AG08396 (cell line): Measurements from ENCODE around the gene PARD3B.

ENCODE experiments used
- DNase-seq: peaks from one replicate; pipeline ENCODE4 v3.0.0; 2012; ENCODE audit warnings: low spot score, mixed read lengths

Gene PARD3B

GRCh38 chr2:205276116-205276777, 731.0 kb downstream of the PARD3B start:
- DNase-seq, result no peak

GRCh38 chr2:205280596-205281236, 735.4 kb downstream of the PARD3B start:
- no peak for DNase-seq

GRCh38 chr2:205283736-205284270, 738.5 kb downstream of the PARD3B start:
- no peak for DNase-seq

GRCh38 chr2:205284334-205284733, 739.1 kb downstream of the PARD3B start:
- DNase-seq, result no peak

DNA sequence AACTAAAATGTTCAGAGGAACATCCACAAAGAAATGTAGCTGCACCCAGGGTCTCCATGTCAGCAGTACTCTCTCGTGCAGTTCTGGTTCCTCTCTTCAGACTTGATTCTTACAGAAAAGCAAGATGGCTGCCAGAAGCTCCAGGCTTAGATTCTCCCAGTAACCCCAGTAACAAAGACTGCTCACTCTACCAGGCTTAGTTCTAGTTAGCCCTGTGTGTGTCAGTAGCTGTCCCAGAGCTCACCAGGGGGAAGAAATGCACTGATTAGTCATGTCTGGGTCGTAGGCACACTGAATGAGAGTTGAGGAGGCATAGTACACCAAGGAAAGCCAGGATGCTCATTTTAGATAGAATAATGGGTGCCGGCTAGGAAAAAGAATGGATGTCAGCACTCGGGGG, 742.0 kb downstream of the PARD3B start:
- DNase-seq, result no peak

DNA sequence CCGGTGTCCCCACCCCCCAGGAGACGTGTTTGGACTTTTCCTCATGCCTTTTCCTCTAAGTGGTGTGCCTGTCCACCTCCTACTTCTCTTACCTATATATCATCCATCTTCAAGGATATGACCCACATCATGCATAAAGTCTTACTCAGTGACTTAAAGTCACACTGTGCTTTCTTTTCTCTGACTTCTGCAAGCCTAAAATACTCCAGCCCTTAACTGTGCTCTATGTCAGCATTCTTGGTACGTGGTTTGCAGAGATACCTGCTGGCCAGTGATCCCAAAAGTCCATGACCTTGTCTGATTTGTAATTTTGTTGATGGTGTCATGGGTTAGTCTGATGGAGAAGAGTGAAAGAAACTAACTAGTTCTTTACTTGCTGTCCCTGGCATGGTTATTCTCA, 743.4 kb downstream of the PARD3B start:
- no peak for DNase-seq

DNA sequence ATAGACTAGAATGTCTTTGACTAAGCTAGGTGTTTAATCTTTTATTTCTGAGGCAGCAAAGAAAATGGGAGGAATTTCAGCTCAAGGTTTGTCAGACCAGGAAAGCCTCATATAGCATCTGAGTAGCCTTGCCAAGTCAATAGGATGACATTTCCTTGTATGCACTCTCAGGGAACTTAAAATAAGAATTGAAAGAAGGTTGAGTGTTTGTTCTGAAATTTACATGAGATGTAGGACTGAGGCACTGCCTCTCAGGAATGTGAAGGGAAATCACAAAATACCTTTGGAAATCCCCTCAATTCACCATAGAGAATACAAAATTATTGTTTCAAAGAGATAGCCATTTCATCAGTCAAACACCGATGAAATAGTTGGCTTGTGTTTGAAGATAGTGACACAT, 745.0 kb downstream of the PARD3B start:
- DNase-seq, result no peak

DNA sequence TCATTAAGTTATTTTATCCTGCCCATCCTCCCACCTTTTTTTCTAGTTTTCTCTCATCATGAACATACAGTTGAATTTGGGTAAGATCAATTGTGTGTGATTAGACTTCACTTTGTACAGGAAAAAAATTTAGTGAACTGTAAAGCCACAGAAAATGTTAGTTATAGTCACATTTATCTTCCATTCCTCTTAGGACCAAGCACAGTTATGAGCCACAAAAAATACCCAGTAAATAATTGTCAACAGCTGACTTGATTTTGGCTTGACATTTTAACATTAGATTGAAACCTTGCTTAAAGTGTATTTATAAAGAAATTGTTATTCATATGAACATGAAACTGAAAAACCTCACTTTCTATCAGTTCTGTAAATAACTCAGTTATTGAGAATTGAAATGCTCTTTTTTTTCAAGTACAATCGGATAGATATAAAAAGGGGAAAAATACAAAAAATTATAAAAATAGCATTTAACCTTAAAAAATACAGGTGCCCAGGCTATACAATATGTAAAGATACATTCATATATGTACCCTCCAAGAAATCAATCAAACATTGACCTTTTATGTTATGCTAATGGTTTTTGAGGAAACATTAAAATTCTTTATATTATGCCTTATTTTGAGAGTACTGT, 747.5 kb downstream of the PARD3B start:
- DNase-seq, result no peak

- DNase-seq, result no peak
Observed at GRCh38 chr2:205293559-205293958, 748.3 kb downstream of the PARD3B start.

GRCh38 chr2:205296959-205297358, 751.7 kb downstream of the PARD3B start:
- DNase-seq, result no peak

DNA sequence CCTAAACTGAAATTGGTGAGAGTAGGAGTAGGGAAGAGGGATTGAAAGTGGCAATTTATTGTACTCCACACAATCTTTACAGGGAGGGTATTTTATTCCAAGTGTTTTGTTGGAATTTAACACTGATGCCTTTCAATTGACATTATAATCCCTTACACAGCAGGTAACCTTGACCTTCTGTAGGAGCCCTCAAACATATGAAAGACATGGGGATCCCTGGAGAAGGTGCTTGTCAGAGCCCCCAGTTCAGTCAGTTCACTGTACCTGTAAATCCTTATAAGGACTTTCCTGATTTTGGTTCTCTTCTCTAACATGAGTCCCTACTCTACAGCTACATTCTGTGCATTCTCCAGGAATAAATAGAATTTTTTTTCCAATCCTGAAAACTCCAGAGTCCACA, 752.1 kb downstream of the PARD3B start:
- no peak for DNase-seq

DNA sequence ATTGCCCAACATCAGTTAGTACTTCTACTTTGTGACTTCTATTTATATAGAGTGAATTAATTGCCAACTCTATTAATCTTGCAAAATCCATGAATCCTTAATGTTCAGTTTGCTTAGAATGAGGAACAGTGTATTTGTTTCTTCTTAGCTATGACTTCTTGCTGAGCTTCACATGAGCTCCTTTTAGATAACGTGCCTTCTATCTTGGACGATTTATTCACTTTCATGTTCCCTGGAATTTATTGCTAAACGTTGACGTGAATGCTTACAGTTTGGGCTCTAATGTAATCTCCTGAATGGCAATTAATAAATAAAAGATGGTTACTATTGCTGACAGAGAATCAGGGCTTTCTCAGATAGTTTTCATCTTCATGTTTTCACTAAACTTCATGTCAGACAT, 752.6 kb downstream of the PARD3B start:
- DNase-seq, result no peak

GRCh38 chr2:205311201-205311600, 765.9 kb downstream of the PARD3B start:
- no peak for DNase-seq

DNA sequence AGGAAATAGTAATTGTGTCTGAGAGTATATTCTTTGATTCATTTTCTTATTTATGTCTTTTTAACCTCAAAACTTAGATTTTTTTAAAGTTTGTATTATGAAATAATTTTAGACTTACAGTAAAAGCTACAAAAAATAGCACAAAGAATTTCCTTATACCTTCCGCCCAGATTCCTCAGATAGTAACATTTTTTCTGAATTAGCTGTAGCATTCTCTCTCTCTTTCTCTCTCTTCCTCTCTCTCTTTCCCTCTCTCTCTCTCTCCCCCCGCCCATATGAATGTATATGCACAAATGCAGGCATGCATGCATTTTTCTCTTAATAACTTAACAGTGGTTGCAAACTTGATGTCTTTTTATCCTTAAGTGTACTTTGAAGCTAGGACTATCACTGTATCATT, 776.0 kb downstream of the PARD3B start:
- DNase-seq, result no peak

DNA sequence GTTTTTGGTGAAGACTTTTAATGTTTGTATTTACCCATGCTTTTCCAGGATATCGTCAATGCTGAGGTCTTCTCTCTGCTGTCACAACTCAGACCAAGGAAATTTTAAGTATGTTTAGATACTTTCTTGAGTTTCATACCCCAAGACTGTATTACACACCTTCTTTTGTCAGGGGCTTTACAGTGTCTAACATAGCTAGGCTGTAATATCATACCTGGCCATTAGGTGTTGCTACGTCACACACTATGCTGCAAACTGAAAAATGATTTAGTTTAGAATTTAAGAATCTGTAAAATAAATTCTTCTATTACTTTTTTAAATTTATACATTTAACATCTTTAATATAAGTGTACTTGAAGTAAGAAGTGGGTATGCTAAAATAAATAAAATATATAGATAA, 778.7 kb downstream of the PARD3B start:
- DNase-seq, result no peak

GRCh38 chr2:205324355-205324754, 779.1 kb downstream of the PARD3B start:
- DNase-seq, result no peak

DNA sequence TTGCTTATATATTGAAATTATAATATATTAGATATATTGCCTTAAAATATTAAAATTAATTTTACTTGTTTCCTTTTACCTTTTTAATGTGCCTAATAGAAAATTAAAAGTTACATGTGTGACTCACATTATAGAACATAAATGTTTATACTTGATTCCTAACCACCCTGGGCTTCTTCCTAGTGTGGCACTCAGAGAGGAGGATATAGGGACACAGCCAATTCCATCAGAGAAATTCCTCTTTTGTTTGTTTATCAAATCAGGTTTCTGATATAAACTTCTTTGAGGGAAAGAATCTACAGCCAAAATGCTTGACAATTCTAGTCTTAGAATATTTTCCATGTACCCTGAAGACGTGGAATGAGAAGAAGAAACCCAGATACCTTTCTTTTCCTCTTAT, 788.1 kb downstream of the PARD3B start:
- peak; percentile 13 for DNase-seq

GRCh38 chr2:205337274-205337673, 792.0 kb downstream of the PARD3B start:
- DNase-seq, result no peak

DNA sequence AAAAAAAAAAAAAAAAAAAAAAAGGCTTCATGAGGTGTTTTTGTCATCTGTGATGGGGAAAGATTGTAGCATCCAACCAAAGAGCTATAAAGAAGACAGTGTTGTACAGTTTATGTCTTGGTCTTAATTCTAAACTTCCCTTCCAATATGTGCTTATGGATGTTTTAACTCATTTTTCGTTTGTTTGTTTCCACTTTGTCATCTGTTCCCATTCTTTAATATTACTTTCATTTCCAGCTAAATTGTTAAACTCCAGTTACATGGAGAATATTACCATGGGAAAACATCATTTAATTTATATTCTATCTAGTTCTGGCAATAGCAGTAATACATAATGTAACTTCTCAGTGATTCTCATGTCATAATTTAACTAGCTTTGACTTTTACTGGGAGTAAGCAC, 792.9 kb downstream of the PARD3B start:
- no peak for DNase-seq

DNA sequence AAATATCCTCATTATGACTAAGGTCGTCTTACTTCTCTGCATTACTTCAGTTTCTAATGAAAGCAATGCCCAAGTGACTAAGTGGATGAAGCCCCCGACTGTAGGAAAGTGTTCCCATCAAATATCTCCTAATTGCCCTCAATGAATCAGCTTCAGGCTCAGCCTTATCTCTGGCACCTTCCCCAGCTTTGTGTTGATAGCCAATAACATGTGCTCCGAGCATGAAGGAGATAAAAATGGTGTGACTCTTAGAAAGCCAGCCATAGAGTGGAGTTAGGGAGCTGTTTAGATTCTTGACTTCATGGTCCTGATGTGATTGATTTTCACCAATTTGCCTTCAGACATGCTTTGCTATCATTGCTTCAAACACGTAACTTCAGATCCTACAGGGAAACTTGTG, 797.8 kb downstream of the PARD3B start:
- DNase-seq, result no peak

GRCh38 chr2:205346649-205347048, 801.4 kb downstream of the PARD3B start:
- DNase-seq, result no peak

DNA sequence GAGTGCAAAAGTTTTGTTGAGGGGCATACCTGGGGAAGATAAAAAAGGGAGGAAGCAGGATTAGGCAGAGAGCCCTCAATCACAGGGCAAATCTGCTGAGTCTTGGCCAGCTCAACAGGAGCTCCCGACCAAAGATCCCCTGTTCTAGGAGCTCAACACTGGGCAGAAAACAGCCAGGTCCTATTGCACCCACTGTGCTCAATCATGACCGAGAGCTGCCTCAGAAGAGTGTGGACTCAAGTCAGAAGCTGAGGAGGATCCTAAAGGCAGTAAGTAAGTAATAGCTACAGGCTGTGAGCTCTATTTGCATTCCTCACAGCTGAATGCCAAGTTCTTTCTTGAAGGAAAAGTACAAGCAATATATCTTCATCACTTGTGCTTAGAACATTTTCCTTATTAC, 802.6 kb downstream of the PARD3B start:
- DNase-seq, result no peak

- no peak for DNase-seq
Observed at GRCh38 chr2:205352094-205352493, 806.8 kb downstream of the PARD3B start.
